ENCODE results near the gene GTPBP10. TPM values are rescaled to one million over a fixed set of nuclear protein-coding genes. Genes with fewer than 3 reads are reported as not detected.

GTPBP10 gene
- total RNA-seq, 2 donors from 2014 or later = 7.1 to 7.5 TPM

GRCh38 chr7:90401989-90402388 is 55.5 kb downstream of the GTPBP10 start:
- TF ChIP-seq CTCF (IDR thresholded peaks at IDR 0.05) = no peak
- peaks cover 0 to 5% of the 10 kb centered on the region in 2 donors for H3K9me3 ChIP-seq
- H3K4me1 ChIP-seq = peaks cover 0 to 13% of the 10 kb centered on the region in 2 donors
- no peak overlapping the region for H3K4me3 ChIP-seq
- no peaks in the 10 kb centered on the region for H3K27me3 ChIP-seq
- no peak for DNase-seq (ENCODE audit: low spot score)
- H3K27ac ChIP-seq = no peak overlapping the region
- H3K36me3 ChIP-seq = peaks cover 19% of the 10 kb centered on the region

- Histone ChIP-seq H3K27ac (peak overlapping the region; percentile 95 to 96), H3K9me3 (peaks cover 0 to 5% of the 10 kb centered on the region in 2 donors), H3K27me3 (no peaks in the 10 kb centered on the region), H3K4me1 (peaks cover 0 to 13% of the 10 kb centered on the region in 2 donors), H3K4me3 (peak overlapping the region; percentile 69 to 76), H3K36me3 (peaks cover 21% of the 10 kb centered on the region)
- no peak for TF ChIP-seq CTCF (IDR thresholded peaks at IDR 0.05)
- no peak for DNase-seq (ENCODE audit: low spot score)
These were observed 56.3 kb downstream of the GTPBP10 start for GRCh38 chr7:90402785-90403173.

- Histone ChIP-seq H3K27me3 (no peaks in the 10 kb centered on the region), H3K27ac (peak within 1 kb of the TSS; percentile 95 to 96), H3K4me3 (peak within 1 kb of the TSS; percentile 69 to 76), H3K36me3 (peaks cover 21% of the 10 kb centered on the region), H3K4me1 (peaks cover 0 to 13% of the 10 kb centered on the region in 2 donors), H3K9me3 (peaks cover 0 to 5% of the 10 kb centered on the region in 2 donors)
- TF ChIP-seq CTCF (IDR thresholded peaks at IDR 0.05) = no peak
- DNase-seq (ENCODE audit: low spot score) = peak; percentile 88
These were observed 56.9 kb downstream of the GTPBP10 start, which contains the start of gene CLDN12 for GRCh38 chr7:90403174-90404113. TSS of gene CLDN12 (plus strand) at chr7:90403461. CDS start at chr7:90412677, 9,216 bp downstream.

- H3K4me1 ChIP-seq = peaks cover 0 to 20% of the 10 kb centered on the region in 2 donors
- no peak for DNase-seq (ENCODE audit: low spot score)
- no peaks in the 10 kb centered on the region for H3K27me3 ChIP-seq
- peaks cover 0 to 3% of the 10 kb centered on the region in 2 donors for H3K9me3 ChIP-seq
- peaks cover 31% of the 10 kb centered on the region for H3K36me3 ChIP-seq
- no peak for TF ChIP-seq CTCF (IDR thresholded peaks at IDR 0.05)
- peak overlapping the region; percentile 95 to 96 for H3K27ac ChIP-seq
- peak overlapping the region in 1 of 2 donors; percentile 69 for H3K4me3 ChIP-seq
These were observed 58.3 kb downstream of the GTPBP10 start for GRCh38 chr7:90404777-90405176.

DNA sequence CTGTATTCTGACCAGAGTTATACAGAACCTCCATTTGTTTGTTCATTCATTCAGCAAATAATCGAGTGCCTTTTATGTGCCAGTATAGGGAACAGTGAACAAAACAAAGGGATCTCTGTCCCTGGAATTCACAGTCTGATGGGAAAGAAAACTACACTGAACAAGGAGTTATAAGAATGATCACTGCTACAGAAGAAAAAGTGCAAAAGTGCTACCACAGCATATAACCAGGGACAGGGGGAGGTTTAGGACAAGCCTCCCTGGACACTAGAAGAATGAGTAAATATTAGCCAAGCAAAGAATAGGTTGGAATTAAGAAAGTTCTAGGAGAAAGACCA is 60.9 kb downstream of the GTPBP10 start:
- H3K4me1 ChIP-seq = peaks cover 0 to 35% of the 10 kb centered on the region in 2 donors
- peaks cover 41% of the 10 kb centered on the region for H3K36me3 ChIP-seq
- peak overlapping the region; percentile 95 to 96 for H3K27ac ChIP-seq
- no peak for TF ChIP-seq CTCF (IDR thresholded peaks at IDR 0.05)
- H3K4me3 ChIP-seq = no peak overlapping the region
- H3K9me3 ChIP-seq = no peaks in the 10 kb centered on the region
- DNase-seq (ENCODE audit: low spot score) = no peak
- no peaks in the 10 kb centered on the region for H3K27me3 ChIP-seq

All from right atrium auricular region (tissue), 2 donors.